ENCODE results near the gene ARID1B.

The ARID1B gene

DNA sequence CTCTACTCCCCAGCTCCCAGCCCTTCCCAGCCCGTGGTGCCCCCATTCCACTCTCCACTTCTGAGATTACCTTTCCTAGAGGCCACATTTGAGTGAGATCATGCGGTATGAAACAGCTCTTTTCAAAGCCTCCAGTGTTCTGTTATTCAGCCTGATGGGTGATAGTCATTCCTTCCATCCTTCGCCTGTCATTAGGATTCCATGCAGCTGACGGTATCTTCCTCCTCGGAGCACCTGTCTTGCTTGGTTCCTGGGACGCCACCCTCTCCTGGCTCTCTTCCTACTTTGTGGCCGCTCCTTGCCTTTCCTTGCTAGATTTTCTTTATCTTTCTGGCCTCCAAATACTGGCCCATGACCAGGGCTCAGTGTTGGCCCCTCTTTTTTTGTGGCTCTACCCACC lies 137.0 kb downstream of the ARID1B start:
- H3K4me3 ChIP-seq (ENCODE audit: low read length), result no peak overlapping the region
- no peaks in the 10 kb centered on the region for H3K27me3 ChIP-seq (replicated peaks; ENCODE audit: insufficient read depth, low read length)
- no peaks in the 10 kb centered on the region for H3K36me3 ChIP-seq (replicated peaks; ENCODE audit: insufficient read depth, low read length)
- H2AFZ ChIP-seq (ENCODE audit: low read length), result no peak overlapping the region
- H3F3A ChIP-seq (ENCODE audit: insufficient read depth, low read length), result peaks cover 8% of the 10 kb centered on the region; the same call in 1 of the 2 replicates
- DNase-seq, result no peak
- no peak overlapping the region for H3K4me2 ChIP-seq (ENCODE audit: low read depth, low read length)
- no peak overlapping the region for H3K27ac ChIP-seq (ENCODE audit: low read length)
- H3K9me3 ChIP-seq (replicated peaks; ENCODE audit: insufficient read depth, low read length), result no peaks in the 10 kb centered on the region
- no peaks in the 10 kb centered on the region for H3K9me2 ChIP-seq (replicated peaks; ENCODE audit: insufficient read depth, low read length)
- no peak overlapping the region for H3K9ac ChIP-seq (ENCODE audit: low read length)
- H4K20me1 ChIP-seq (ENCODE audit: insufficient read depth, low read length), result no peaks in the 10 kb centered on the region
- H3K79me2 ChIP-seq (ENCODE audit: low read length), result peaks cover 51% of the 10 kb centered on the region
- peaks cover 26% of the 10 kb centered on the region for H3K4me1 ChIP-seq (ENCODE audit: low read length)
- TF ChIP-seq, protein P1, sequence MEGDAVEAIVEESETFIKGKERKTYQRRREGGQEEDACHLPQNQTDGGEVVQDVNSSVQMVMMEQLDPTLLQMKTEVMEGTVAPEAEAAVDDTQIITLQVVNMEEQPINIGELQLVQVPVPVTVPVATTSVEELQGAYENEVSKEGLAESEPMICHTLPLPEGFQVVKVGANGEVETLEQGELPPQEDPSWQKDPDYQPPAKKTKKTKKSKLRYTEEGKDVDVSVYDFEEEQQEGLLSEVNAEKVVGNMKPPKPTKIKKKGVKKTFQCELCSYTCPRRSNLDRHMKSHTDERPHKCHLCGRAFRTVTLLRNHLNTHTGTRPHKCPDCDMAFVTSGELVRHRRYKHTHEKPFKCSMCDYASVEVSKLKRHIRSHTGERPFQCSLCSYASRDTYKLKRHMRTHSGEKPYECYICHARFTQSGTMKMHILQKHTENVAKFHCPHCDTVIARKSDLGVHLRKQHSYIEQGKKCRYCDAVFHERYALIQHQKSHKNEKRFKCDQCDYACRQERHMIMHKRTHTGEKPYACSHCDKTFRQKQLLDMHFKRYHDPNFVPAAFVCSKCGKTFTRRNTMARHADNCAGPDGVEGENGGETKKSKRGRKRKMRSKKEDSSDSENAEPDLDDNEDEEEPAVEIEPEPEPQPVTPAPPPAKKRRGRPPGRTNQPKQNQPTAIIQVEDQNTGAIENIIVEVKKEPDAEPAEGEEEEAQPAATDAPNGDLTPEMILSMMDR (IDR thresholded peaks at IDR 0.05; ENCODE audit: low read length), result no peak
- TF ChIP-seq EZH2 (optimal IDR thresholded peaks at IDR 0.05; ENCODE audit: low read depth, low read length), result no peak
- no peak for TF ChIP-seq EZH2phosphoT487 (IDR thresholded peaks at IDR 0.05; ENCODE audit: low read length)

DNA sequence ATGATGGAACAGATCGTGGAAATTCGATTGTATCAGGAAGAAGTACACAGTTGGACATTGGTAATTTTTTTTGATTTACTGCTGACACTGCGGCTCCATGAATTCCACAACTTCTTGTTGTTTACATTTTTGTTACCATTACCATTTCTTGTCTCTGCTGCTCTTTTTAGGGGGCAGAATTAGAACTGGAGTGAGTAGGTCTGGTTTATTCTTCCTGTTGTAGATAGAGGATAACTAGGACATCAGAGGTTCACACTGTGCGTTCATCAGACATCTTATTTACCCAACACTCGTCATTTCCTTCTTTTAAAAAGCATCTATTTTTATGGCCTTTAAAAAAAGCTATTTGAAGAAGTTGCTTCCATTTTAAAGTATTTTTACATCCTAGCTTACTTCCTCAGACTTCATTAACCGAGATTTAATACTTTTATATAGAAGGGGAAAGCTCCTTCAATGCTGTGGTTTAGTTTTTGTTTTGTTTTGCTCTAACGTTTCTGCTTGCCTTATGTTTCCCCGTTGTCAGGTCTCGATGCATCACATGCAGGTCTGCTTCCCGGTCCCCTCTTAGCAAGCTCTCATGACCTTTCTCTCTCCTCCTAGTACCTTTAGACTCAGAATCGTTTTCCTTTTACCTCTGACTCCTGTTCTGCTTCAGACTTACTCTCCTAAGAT lies 139.1 kb downstream of the ARID1B start:
- peaks cover 9% of the 10 kb centered on the region; the same call in 1 of the 2 replicates for H3F3A ChIP-seq (ENCODE audit: insufficient read depth, low read length)
- DNase-seq, result peak; percentile 21
- H3K27ac ChIP-seq (ENCODE audit: low read length), result peak overlapping the region; percentile 48; the same call in 1 of the 2 replicates
- H3K36me3 ChIP-seq (replicated peaks; ENCODE audit: insufficient read depth, low read length), result no peaks in the 10 kb centered on the region
- no peaks in the 10 kb centered on the region for H3K9me2 ChIP-seq (replicated peaks; ENCODE audit: insufficient read depth, low read length)
- H3K79me2 ChIP-seq (ENCODE audit: low read length), result peaks cover 60% of the 10 kb centered on the region
- no peaks in the 10 kb centered on the region for H4K20me1 ChIP-seq (ENCODE audit: insufficient read depth, low read length)
- H3K4me2 ChIP-seq (ENCODE audit: low read depth, low read length), result peak overlapping the region; percentile 63
- peaks cover 25% of the 10 kb centered on the region for H3K4me1 ChIP-seq (ENCODE audit: low read length)
- TF ChIP-seq, protein P1 (IDR thresholded peaks at IDR 0.05; ENCODE audit: low read length), result no peak
- no peak for TF ChIP-seq EZH2 (optimal IDR thresholded peaks at IDR 0.05; ENCODE audit: low read depth, low read length)
- no peak for TF ChIP-seq EZH2phosphoT487 (IDR thresholded peaks at IDR 0.05; ENCODE audit: low read length)
- H3K9ac ChIP-seq (ENCODE audit: low read length), result peak overlapping the region; percentile 13; the same call in 1 of the 2 replicates
- H3K27me3 ChIP-seq (replicated peaks; ENCODE audit: insufficient read depth, low read length), result no peaks in the 10 kb centered on the region
- no peak overlapping the region for H2AFZ ChIP-seq (ENCODE audit: low read length)
- no peaks in the 10 kb centered on the region for H3K9me3 ChIP-seq (replicated peaks; ENCODE audit: insufficient read depth, low read length)
- peak overlapping the region; percentile 30; the same call in 1 of the 2 replicates for H3K4me3 ChIP-seq (ENCODE audit: low read length)

DNA sequence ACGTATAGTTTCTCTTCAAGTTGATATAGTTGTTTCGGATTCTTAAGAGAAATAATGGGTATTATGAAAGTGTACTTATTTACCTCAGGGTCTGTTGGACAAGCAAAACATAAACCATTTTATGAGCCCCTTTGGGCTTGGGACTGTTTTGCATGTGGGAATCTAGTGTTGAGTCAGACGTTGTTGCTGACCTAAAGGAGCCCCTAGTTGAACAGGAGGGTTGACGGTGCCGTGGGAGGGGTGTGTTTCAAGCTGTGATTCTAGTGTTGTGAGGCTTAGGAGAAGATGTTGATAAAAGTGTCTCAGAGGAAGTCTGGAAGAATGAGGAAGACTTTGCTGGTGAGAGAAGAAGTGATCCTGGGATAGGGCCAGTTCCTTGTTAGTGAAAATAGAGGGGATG lies 140.0 kb downstream of the ARID1B start:
- H3K36me3 ChIP-seq (replicated peaks; ENCODE audit: insufficient read depth, low read length), result no peaks in the 10 kb centered on the region
- H3K27me3 ChIP-seq (replicated peaks; ENCODE audit: insufficient read depth, low read length), result no peaks in the 10 kb centered on the region
- no peak overlapping the region for H3K27ac ChIP-seq (ENCODE audit: low read length)
- H3K4me2 ChIP-seq (ENCODE audit: low read depth, low read length), result no peak overlapping the region
- TF ChIP-seq, protein P1 (IDR thresholded peaks at IDR 0.05; ENCODE audit: low read length), result no peak
- no peak for TF ChIP-seq EZH2 (optimal IDR thresholded peaks at IDR 0.05; ENCODE audit: low read depth, low read length)
- TF ChIP-seq EZH2phosphoT487 (IDR thresholded peaks at IDR 0.05; ENCODE audit: low read length), result no peak
- H3K4me1 ChIP-seq (ENCODE audit: low read length), result peaks cover 21% of the 10 kb centered on the region
- no peak overlapping the region for H3K9ac ChIP-seq (ENCODE audit: low read length)
- H4K20me1 ChIP-seq (ENCODE audit: insufficient read depth, low read length), result no peaks in the 10 kb centered on the region
- peaks cover 9% of the 10 kb centered on the region; the same call in 1 of the 2 replicates for H3F3A ChIP-seq (ENCODE audit: insufficient read depth, low read length)
- H3K9me2 ChIP-seq (replicated peaks; ENCODE audit: insufficient read depth, low read length), result no peaks in the 10 kb centered on the region
- H3K79me2 ChIP-seq (ENCODE audit: low read length), result peaks cover 63% of the 10 kb centered on the region
- no peak overlapping the region for H2AFZ ChIP-seq (ENCODE audit: low read length)
- no peaks in the 10 kb centered on the region for H3K9me3 ChIP-seq (replicated peaks; ENCODE audit: insufficient read depth, low read length)
- DNase-seq, result no peak
- no peak overlapping the region for H3K4me3 ChIP-seq (ENCODE audit: low read length)

All from MM.1S (cell line).